A549 treated with GW870086 at 1 μM for 4 hours (cell line): ENCODE measurements around the gene RASGEF1C. TPM values are rescaled to one million over a fixed set of nuclear protein-coding genes. Genes with fewer than 3 reads are reported as not detected.

ENCODE experiments used
- total RNA-seq: library from RNA; stranded (reverse); fragments of 200-300 nt; extraction: Qiagen RNA extraction; gene quantifications from 5 replicates; pipeline ENCODE4 v1.2.3, GENCODE V29; 2022; ENCODE audit warnings: low read depth

The RASGEF1C gene
- 0.09 to 0.16 TPM (median 0.10 TPM) in 4 of 5 replicates, not detected in the other for total RNA-seq

DNA sequence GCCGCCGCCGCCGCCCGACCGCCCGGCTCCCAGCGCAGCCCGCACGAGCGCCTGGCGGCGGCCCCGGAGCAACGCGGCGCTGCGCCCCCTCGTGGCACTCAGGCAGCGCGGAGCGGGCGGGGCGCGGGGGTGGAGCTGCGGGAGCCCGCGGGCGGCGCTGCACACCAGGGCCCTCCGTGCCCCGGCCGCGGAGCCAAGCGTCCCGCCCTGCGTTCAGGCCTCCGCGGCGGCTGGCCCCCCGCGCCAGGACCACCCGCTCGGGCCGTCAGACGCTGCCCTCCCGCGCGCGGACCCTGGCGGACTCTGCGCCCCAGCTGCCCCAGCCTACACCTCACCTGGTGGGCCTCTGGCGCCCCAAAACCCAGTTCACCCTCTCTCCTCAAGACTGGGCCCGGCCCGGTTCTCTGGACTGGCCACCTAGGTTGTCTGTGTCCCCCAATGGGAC, at the start of gene RASGEF1C:
Gene RASGEF1C, minus strand, starts transcription at position 75 of the 445 bp plus-strand sequence. CDS start 71,159 bp downstream, outside the sequence.

DNA sequence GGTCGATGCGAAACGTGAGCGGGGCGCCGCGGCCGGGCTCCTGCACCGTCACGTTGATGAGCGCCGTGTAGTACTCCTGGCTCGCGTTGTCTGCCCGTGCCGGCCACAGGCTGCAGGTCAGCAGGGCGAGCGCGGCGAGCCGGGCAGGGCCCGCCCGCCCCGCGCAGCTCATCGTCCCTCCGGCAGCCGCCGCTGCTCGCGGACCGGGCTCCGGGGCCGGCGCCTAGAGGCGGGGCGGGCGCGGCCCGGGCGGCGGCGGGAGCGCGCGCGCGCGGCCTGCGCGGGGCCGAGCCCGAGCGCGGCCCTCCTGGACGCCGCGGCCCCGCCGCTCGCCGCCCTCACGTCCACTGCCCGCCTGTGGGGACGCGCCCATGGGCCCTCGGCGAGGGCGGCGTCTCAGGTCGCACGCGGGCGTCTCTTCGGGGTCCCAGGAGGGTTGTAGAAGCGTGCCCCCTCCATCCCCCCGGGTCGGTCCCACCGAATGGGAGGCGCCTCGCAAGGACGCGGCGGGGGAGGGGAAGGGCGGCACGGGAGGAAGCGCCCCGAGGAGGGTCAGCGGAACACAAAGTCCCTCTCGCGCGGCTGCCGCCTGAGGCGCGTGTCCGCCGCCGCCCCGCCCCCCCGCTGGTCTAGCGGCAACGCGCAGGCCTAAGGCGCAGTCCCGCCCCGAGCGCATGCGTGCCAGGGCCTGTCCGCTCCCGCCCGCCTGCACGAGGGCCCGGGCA, 137.3 kb downstream of the RASGEF1C start, which contains the start of gene RNF130:
Gene RNF130, minus strand, starts transcription at position 229 of the 725 bp plus-strand sequence. Its CDS starts 57 bp downstream, at position 172.

Other genes with a start within 250 kb of the RASGEF1C start
- gene RNF130, start 137.5 kb downstream of the RASGEF1C start, total RNA-seq: 36.3 to 47.7 TPM (median 44.6 TPM) in 5 replicates
- gene MAPK9, start 82.9 kb upstream of the RASGEF1C start, total RNA-seq: 29.0 to 41.6 TPM (median 37.3 TPM) in 5 replicates
- 74.4 to 96.5 TPM (median 84.9 TPM) in 5 replicates for gene GFPT2, start 144.1 kb upstream of the RASGEF1C start, total RNA-seq